ENCODE measurements around the gene IRGC.

IRGC gene

DNA sequence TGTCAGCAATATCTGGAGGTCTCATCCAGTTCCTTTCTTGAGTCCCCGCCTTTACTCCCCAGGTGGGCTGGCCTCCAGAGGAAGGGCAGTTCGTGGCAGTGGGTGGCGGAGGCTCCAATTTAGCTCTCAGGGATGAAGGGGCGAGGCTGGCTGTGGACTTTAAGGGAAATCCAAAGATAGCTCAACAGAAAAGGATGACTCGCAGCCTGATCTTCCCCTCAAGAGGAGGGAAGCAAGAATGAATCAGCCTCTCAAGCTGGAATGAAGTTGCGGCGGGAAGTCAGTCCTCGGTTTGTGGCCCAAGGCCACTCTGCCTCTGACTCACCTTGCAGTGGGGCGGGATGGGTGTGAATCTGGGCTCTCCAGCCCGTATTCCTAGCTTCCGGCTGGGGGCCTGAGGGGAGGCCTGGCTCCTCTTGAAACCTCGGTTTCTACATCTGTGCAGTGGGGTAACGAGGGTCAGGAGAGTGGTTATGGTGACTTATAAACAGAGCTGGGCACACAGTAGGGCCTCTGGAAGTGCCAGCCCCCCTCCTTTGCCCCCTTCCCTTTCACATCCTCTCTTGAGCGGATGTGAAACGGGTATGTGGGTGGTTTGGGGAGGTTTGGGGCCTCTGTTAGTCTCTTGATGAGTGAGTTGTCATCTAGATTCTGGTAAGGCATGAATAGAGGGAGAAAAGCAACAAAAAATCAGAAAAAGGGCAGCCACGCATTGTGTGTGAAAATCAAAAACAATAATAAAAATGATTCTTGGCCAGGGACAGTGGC is 49.4 kb downstream of the IRGC start:
- Histone ChIP-seq H3K9me3 (ENCODE audit: control insufficient read depth, low read length) (no peaks in the 10 kb centered on the region), H3K36me3 (ENCODE audit: control insufficient read depth, insufficient read depth, low read length) (no peaks in the 10 kb centered on the region), H3K4me1 (ENCODE audit: control insufficient read depth, insufficient read depth, low read length) (no peaks in the 10 kb centered on the region), H3K27me3 (ENCODE audit: control insufficient read depth, insufficient read depth, low read length, poor library complexity, severe bottlenecking) (peaks cover 1% of the 10 kb centered on the region), H3K27ac (ENCODE audit: insufficient read depth, low read depth, low read length, poor library complexity, severe bottlenecking) (no peak overlapping the region), H3K4me3 (ENCODE audit: insufficient read depth, low read depth, low read length) (no peak overlapping the region)
- 76 to 80% methylated on average over 16 of the region's 16 CpGs for WGBS, 2 experiments

DNA sequence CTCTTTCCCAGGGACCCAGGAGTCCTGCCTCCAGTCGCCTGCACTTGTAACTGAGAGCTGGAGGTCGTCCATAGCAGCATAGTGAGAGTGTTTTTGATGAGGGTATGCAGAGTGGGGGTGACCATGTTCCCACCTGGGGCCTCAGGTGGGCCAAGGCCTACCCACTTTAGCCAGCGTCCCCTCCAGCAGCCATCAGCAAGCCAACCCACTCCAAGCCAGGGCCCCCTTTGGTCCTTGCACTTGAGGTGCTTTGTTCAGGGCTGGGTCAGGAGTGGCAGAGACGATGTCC is 50.8 kb downstream of the IRGC start:
- WGBS, 2 experiments: 65 to 68% methylated on average over 4 of the region's 4 CpGs
- H3K27me3 ChIP-seq (ENCODE audit: control insufficient read depth, insufficient read depth, low read length, poor library complexity, severe bottlenecking): peaks cover 15% of the 10 kb centered on the region
- H3K4me3 ChIP-seq (ENCODE audit: insufficient read depth, low read depth, low read length): no peak overlapping the region
- no peak overlapping the region for H3K27ac ChIP-seq (ENCODE audit: insufficient read depth, low read depth, low read length, poor library complexity, severe bottlenecking)
- H3K4me1 ChIP-seq (ENCODE audit: control insufficient read depth, insufficient read depth, low read length): no peaks in the 10 kb centered on the region
- no peaks in the 10 kb centered on the region for H3K36me3 ChIP-seq (ENCODE audit: control insufficient read depth, insufficient read depth, low read length)
- no peaks in the 10 kb centered on the region for H3K9me3 ChIP-seq (ENCODE audit: control insufficient read depth, low read length)

DNA sequence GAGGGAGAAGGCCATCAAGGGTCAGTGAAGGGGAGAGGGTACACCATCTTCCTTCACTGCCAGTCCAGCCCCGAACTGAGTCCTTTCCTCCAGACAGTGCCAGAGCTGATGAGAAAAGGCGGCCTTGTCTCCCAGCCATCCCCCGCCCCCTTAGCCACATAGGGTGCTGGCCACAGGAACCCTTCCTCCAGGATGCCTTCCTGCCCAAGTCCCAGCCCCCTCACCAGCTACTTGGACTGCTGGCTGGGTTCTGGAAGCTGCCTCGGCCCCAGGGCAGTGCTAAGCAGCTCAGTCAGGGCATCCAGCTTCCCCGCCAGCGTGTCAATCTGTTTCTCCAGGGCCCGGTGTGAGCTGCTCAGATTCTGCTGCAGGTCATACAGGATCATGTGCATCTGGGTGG is 51.4 kb downstream of the IRGC start:
- H3K4me3 ChIP-seq (ENCODE audit: insufficient read depth, low read depth, low read length): no peak overlapping the region
- H3K4me1 ChIP-seq (ENCODE audit: control insufficient read depth, insufficient read depth, low read length): no peaks in the 10 kb centered on the region
- peaks cover 21% of the 10 kb centered on the region for H3K27me3 ChIP-seq (ENCODE audit: control insufficient read depth, insufficient read depth, low read length, poor library complexity, severe bottlenecking)
- H3K9me3 ChIP-seq (ENCODE audit: control insufficient read depth, low read length): no peaks in the 10 kb centered on the region
- H3K36me3 ChIP-seq (ENCODE audit: control insufficient read depth, insufficient read depth, low read length): no peaks in the 10 kb centered on the region
- H3K27ac ChIP-seq (ENCODE audit: insufficient read depth, low read depth, low read length, poor library complexity, severe bottlenecking): no peak overlapping the region
- 90 to 92% methylated on average over 7 of the region's 7 CpGs for WGBS, 2 experiments

DNA sequence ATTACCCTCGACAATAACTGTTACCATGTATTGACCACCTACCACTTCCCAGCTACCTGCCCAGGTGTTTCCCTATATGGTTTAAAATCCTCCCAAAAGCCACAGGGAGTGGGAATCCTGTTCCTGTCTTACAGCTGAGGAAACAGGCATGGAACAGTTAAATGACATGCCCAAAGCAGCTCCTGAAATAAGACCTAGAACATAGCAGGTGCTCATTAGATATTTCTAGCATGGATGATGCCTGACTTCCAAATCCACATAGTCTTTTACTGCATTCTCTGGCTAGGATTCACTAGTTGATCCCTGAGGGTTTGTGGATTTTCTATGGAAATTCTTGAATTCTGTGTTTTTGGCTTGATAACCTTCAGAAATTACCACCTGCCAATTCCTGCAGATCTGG is 51.9 kb downstream of the IRGC start:
- Histone ChIP-seq H3K4me1 (ENCODE audit: control insufficient read depth, insufficient read depth, low read length) (no peaks in the 10 kb centered on the region), H3K27me3 (ENCODE audit: control insufficient read depth, insufficient read depth, low read length, poor library complexity, severe bottlenecking) (peaks cover 26% of the 10 kb centered on the region), H3K4me3 (ENCODE audit: insufficient read depth, low read depth, low read length) (no peak overlapping the region), H3K9me3 (ENCODE audit: control insufficient read depth, low read length) (no peaks in the 10 kb centered on the region), H3K36me3 (ENCODE audit: control insufficient read depth, insufficient read depth, low read length) (no peaks in the 10 kb centered on the region), H3K27ac (ENCODE audit: insufficient read depth, low read depth, low read length, poor library complexity, severe bottlenecking) (no peak overlapping the region)
- 90 to 97% methylated on average over 1 of the region's 1 CpG for WGBS, 2 experiments

DNA sequence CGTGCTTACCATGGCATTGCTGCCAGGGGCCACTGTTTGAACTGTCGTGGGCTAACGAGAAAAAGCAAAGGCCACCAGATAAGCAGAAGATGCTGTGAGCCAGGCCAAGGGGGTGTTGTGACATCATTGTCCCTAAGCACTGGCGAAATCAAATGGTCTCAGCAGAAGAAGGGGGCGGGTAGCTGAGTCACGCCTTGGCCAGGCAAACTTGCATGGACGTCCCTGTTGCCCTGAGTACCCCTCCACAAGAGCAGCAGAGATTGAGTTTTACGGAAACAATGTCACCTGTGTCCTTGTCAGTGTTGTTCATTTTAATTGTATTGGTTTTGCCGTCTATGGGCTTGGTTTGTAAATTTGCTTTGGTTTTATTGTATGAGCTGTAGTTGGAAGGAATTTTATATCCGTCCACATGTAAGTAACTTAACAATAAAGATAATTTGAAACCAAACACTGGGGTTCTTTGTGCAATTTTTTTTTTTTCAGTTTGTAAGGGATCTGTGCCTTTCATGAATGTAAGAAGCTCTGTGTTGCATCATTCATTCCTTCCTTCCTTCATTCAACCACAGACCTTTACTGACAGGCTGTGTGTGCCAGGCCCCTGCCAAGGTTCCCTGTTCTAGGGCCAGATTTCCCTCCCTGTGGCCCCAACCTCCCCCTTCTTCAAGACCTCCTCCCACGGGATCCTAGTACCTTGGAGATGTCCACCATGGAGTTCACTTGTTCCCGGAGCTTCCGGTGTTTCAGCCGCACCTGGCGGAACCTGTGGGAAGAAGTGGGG is 52.6 kb downstream of the IRGC start:
- WGBS, 2 experiments: 89 to 90% methylated on average over 14 to 15 of the region's 15 CpGs
- Histone ChIP-seq H3K9me3 (ENCODE audit: control insufficient read depth, low read length) (no peaks in the 10 kb centered on the region), H3K4me1 (ENCODE audit: control insufficient read depth, insufficient read depth, low read length) (peaks cover 2% of the 10 kb centered on the region), H3K27me3 (ENCODE audit: control insufficient read depth, insufficient read depth, low read length, poor library complexity, severe bottlenecking) (peaks cover 32% of the 10 kb centered on the region), H3K4me3 (ENCODE audit: insufficient read depth, low read depth, low read length) (no peak overlapping the region), H3K36me3 (ENCODE audit: control insufficient read depth, insufficient read depth, low read length) (no peaks in the 10 kb centered on the region), H3K27ac (ENCODE audit: insufficient read depth, low read depth, low read length, poor library complexity, severe bottlenecking) (no peak overlapping the region)

DNA sequence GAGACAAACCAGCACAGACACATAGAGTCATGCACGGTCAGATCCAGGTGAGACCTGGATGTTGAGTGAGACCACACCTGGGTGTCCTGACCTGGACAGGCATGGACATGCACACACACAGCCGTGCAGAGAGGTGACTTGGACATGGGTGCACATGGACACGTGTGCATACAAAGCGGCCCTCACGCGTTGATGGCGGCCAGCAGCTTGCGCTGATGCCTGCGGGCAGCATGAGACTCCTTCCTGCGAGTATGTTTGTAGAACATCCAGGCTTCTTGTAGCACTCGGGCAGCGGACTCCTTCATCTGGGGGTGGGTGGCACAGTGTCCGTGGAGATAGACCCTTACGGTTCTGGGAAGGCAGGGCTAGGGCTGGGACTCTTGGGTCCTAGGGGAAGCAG is 53.4 kb downstream of the IRGC start:
- peaks cover 40% of the 10 kb centered on the region for H3K27me3 ChIP-seq (ENCODE audit: control insufficient read depth, insufficient read depth, low read length, poor library complexity, severe bottlenecking)
- no peaks in the 10 kb centered on the region for H3K36me3 ChIP-seq (ENCODE audit: control insufficient read depth, insufficient read depth, low read length)
- H3K9me3 ChIP-seq (ENCODE audit: control insufficient read depth, low read length): no peaks in the 10 kb centered on the region
- H3K4me1 ChIP-seq (ENCODE audit: control insufficient read depth, insufficient read depth, low read length): peaks cover 10% of the 10 kb centered on the region
- H3K27ac ChIP-seq (ENCODE audit: insufficient read depth, low read depth, low read length, poor library complexity, severe bottlenecking): no peak overlapping the region
- no peak overlapping the region for H3K4me3 ChIP-seq (ENCODE audit: insufficient read depth, low read depth, low read length)
- 94% methylated on average over 14 of the region's 14 CpGs for WGBS, 2 experiments

Measured in ectodermal cell (in vitro differentiated cells).